Measurements from ENCODE around the gene ZNF615. TPM values are rescaled to one million over a fixed set of nuclear protein-coding genes. Genes with fewer than 3 reads are reported as not detected.
A peak's percentile ranks its signal among the peaks of the same experiment; 100 is the strongest.
"Not testable (repeated sequence)": the region's sequence is repeated elsewhere in the genome, so short reads cannot be mapped to it uniquely, and the experiment has no call there.

The ZNF615 gene
- polyA plus RNA-seq, 1 donor: 24.1 TPM

DNA sequence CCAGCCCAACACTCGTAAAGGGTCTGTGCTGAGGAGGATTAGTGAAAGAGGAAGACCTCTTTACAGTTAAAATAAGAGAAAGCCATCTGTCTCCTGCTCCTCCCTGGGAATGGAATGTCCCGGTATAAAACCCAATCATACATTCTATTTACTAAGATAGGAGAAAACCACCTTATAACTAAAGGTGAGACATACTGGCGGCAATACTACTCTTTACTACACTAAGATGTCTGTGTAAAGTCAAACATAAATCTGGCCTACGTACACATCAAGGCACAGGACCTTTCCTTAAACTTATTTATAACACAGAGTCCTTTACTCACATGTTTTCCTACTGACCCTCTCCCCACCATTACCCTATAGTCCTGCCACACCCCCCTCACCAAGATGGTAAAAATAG lies 24.6 kb downstream of the ZNF615 start:
- no peak for DNase-seq

DNA sequence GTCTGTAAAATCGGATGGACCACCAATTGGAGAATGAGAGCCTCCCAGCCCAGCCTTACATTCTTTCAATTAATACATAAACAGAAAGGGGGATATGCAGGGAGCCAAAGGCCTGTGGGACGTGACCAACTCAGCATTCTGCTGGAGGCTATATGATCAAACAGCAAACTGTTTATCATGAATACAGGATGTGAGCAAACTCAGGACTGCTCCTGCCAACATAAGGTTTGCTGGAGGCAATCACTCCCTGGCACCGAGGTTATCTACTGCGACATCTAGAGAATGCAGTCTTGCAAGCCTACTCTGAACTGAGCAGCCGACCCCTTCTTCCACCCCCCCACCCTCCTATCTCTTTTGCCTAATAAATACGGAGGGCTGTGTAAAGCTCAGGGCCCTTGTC lies 27.1 kb downstream of the ZNF615 start:
- not testable (repeated sequence) for DNase-seq

DNA sequence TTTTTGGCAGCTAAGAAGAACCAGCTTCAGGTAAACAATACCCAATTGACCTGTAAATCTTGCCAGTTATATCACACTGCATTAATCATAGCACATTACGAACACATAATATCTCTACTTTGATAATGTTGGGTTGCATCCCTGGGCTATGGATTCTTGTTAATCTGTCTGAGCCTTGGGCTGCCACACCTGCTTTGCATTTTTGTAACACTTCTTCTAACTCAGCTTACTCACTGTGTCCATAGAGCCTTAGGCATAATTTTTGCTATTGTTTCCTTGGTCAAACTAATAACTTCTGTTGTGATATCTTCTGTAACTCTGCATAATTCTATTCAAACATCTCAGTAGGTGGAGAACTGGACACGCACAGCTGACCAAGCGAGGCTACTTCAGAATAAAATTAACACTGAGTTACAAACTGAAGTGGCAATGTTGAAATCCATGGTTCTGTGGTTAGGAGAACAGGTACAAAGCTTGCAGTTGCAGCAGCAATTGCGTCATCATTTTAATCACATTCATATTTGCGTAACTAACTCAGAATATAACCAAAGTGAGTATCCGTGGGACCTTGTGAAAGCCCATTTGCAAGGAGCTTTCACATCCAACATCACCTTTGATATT lies 27.8 kb downstream of the ZNF615 start:
- DNase-seq: no peak

- DNase-seq: no peak
Measured at GRCh38 chr19:51978882-51979281, 29.1 kb downstream of the ZNF615 start.

DNA sequence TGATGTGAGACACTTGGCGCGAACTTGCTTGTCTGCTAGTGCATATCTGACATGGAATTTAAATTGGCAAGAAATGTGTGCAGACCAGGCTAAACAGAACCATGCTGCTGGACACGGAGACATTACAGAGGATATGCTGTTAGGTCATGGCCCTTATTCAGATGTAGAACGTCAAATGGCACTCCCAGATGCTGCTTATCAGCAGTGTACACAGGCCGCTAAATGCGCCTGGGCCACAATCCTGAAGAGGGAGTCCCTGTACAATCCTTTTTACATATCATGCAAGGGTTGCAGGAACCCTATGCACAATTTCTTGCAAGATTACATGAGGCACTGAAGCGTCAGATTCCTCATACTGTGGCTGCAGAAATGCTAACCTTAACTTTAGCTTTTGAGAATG lies 30.7 kb downstream of the ZNF615 start:
- no peak for DNase-seq

DNA sequence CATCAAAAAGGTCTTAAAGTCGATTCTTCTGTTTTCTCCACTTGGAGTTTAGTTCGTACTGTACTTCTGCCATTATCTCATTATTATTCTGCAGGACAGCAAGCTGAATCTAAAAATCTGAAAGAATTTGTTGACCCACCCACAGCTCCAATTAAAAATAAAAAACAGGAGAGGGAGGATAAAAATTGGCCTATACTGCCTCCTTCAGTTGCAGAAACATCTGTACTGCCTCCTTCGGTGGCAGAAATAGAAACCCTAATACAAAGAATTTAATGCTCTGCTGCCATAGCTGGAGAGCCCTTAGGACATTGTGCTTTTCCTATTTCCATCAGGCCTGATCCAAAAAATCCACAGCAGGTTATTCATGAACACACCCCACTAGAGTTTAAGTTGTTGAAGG lies 31.2 kb downstream of the ZNF615 start:
- no peak for DNase-seq

DNA sequence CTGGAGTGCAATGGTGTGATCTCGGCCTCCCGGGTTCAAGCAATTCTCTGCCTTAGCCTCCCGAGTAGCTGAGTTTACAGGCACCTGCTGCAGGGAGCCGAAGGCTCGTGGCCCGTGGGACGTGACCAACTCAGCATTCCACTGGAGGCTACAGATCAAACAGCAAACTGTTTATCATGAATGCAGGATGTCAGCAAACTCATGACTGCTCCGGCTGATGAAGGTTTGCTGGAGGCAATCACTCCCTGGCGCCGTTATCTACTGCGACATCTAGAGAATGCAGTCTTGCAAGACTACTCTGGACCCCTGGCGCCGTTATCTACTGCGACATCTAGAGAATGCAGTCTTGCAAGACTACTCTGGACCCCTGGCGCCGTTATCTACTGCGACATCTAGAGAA lies 32.2 kb downstream of the ZNF615 start:
- not testable (repeated sequence) for DNase-seq

DNA sequence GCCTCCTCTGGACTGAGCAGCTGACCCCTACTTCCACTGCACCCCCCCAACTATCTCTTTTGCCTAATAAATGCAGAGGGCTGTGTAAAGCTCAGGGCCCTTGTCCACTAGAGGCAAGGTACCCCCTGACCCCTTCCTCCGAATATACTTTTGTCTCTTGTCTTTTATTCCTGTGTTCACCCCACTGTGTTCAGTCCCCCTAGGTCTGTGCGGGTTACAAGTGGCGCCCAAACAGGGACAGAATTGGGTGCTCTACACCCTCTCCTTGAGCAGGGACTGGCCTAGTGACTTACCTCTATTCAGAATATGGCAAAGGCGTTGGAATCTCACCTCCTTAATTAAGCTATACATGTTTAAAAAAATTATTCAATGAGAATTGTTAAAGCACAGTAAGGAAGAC lies 36.4 kb downstream of the ZNF615 start:
- DNase-seq: no peak

GRCh38 chr19:51970718-51971117 lies 37.3 kb downstream of the ZNF615 start:
- DNase-seq: no peak

DNA sequence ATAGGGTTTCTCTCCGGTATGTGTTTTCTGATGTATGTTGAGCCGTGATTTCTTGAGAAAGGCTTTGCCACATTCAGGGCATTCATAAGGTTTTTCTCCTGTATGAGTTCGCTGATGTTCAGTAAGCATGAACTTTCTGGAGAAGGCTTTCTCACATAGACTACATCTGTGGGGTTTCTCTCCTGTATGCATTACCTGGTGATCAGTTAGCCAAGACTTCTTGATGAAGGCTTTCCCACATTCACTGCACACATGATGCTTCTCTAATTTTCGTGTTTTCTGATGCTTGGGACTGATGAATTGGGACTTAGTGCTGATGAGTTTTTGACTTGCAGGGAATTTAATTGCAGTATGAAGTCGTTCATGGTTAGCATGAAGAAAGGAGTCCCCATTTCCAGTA lies 42.4 kb downstream of the ZNF615 start:
- no peak for DNase-seq

DNA sequence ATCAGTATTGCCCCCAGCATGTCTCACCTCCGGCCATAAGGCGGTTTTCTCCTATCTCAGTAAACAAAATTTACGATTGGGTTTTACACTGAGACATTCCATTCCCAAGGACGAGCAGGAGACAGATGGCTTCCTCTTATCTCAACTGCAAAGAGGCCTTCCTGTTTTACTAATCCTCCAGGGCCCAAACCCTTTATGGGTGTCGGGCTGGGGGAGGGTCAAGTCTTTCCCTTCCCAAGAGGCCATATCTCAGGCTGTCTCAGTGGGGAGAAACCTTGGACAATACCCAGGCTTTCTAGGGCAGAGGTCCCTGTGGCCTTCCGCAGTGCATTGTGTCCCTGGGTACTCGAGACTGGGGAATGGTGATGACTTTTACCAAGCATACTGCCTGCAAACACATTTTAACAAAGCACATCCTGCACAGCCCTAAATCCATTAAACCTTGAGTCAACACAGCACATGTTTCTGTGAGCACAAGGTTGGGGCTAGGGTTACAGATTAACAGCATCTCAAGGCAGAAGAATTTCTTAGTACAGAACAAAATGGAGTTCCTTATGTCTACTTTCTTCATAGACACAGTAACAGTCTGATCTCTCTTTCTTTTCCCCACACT lies 47.3 kb downstream of the ZNF615 start:
- DNase-seq: not testable (repeated sequence)

GRCh38 chr19:51959791-51960190 lies 48.2 kb downstream of the ZNF615 start:
- DNase-seq: no peak

DNA sequence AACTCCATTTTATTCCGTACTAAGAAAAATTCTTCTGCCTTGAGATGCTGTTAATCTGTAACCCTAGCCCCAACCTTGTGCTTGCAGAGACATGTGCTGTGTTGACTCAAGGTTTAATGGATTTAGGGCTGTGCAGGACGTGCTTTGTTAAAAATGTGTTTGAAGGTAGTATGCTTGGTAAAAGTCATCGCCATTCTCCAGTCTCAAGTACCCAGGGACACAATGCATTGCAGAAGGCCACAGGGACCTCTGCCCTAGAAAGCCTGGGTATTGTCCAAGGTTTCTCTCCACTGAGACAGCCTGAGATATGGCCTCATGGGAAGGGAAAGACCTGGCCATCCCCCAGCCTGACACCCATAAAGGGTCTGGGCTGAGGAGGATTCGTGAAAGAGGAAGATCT lies 50.2 kb downstream of the ZNF615 start:
- DNase-seq: not testable (repeated sequence)

GRCh38 chr19:51948975-51949374 lies 59.0 kb downstream of the ZNF615 start:
- peak; percentile 65 for DNase-seq

DNA sequence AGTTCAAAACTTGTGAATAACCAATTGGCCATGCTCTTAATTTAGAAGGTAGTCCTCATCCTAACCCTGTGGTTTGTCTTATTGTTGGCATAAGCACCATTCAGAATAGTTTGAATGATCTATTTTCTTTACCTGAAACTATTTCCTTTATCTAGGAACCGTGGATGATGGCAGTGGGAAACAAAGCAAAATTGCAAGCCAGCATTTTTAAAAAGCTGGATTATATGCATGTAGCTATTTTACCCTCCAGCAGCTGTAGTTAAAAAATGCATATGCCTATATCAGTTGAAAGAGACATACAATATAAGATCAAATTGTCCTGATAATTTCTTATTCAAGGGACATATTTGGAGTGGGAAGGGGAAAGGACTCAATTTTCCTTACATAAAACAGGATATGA lies 61.4 kb downstream of the ZNF615 start:
- no peak for DNase-seq

DNA sequence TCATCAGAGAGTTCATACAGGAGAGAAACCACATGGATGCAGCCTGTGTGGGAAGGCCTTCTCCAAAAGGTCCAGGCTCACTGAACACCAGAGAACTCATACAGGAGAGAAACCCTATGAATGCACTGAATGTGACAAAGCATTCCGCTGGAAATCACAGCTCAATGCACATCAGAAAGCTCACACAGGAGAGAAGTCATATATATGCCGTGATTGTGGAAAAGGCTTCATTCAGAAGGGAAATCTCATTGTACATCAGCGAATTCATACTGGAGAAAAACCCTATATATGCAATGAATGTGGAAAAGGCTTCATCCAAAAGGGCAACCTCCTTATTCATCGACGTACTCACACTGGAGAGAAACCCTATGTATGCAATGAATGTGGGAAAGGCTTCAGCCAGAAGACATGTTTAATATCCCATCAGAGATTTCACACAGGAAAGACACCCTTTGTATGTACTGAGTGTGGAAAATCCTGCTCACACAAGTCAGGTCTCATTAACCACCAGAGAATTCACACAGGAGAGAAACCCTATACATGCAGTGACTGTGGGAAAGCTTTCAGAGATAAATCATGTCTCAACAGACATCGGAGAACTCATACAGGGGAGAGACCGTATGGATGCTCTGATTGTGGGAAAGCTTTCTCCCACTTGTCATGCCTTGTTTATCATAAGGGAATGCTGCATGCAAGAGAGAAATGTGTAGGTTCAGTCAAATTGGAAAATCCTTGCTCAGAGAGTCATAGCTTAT lies 63.0 kb downstream of the ZNF615 start:
- no peak for DNase-seq

Other genes with a start within 250 kb of the ZNF615 start
- 0.15 TPM for gene FPR2, start 247.0 kb downstream of the ZNF615 start, polyA plus RNA-seq (ENCODE audit: insufficient read length)
- gene FPR3, start 213.1 kb downstream of the ZNF615 start, polyA plus RNA-seq (ENCODE audit: insufficient read length): 0.20 TPM
- 45.9 TPM for gene ZNF577, start 120.3 kb downstream of the ZNF615 start, polyA plus RNA-seq (ENCODE audit: insufficient read length)
- 33.5 TPM for gene ZNF649, start 103.2 kb downstream of the ZNF615 start, polyA plus RNA-seq (ENCODE audit: insufficient read length)
- 15.0 TPM for gene ZNF613, start 80.7 kb downstream of the ZNF615 start, polyA plus RNA-seq (ENCODE audit: insufficient read length)
- gene ZNF350, start 21.4 kb downstream of the ZNF615 start, polyA plus RNA-seq (ENCODE audit: insufficient read length): 22.2 TPM
- gene ZNF614, start 20.2 kb upstream of the ZNF615 start, polyA plus RNA-seq (ENCODE audit: insufficient read length): 20.0 TPM
- gene ZNF432, start 40.6 kb upstream of the ZNF615 start, polyA plus RNA-seq (ENCODE audit: insufficient read length): 26.6 TPM
- 27.5 TPM for gene ZNF841, start 87.6 kb upstream of the ZNF615 start, polyA plus RNA-seq (ENCODE audit: insufficient read length)
- gene ZNF616, start 131.7 kb upstream of the ZNF615 start, polyA plus RNA-seq (ENCODE audit: insufficient read length): 24.0 TPM
- gene ZNF836, start 163.4 kb upstream of the ZNF615 start, polyA plus RNA-seq (ENCODE audit: insufficient read length): 19.2 TPM
- 396 TPM for gene PPP2R1A, start 181.8 kb upstream of the ZNF615 start, polyA plus RNA-seq (ENCODE audit: insufficient read length)

Measured in left kidney (tissue), 2 donors.